ENCODE measurements around the gene ATP1A2. TPM values are rescaled to one million over a fixed set of nuclear protein-coding genes. Genes with fewer than 3 reads are reported as not detected.

Gene ATP1A2
- total and polyA plus RNA-seq, 2 donors = 13.2 to 41.5 TPM

DNA sequence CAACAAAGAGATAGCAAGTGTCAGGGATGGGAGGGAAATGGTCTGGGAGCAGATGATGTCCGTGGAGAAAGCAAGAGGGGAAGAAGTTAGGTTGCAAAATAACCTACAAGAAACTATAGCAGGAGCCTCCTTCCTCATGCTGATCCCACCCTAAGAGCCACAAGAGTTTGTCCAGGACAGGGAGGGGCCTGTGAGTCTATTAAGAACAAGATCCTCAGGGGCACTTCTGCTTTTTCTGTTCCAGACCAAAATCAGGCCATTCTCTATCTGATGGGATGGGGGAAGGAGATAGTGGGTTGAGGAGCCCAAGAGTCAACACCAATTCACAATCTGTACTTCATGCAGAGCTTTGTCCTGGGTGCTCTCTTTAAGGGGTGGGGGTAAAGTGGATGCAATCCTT lies 28.1 kb downstream of the ATP1A2 start:
- 17% methylated on average over 1 of the region's 1 CpG for WGBS
- Histone ChIP-seq H3K36me3 (ENCODE audit: insufficient read depth) (no peaks in the 10 kb centered on the region), H3K4me3 (ENCODE audit: low read depth, low read length) (no peak overlapping the region), H3K27ac (ENCODE audit: low read depth) (no peak overlapping the region), H3K4me1 (ENCODE audit: insufficient read depth) (no peaks in the 10 kb centered on the region)
- DNase-seq (ENCODE audit: extremely low spot score) = no peak

DNA sequence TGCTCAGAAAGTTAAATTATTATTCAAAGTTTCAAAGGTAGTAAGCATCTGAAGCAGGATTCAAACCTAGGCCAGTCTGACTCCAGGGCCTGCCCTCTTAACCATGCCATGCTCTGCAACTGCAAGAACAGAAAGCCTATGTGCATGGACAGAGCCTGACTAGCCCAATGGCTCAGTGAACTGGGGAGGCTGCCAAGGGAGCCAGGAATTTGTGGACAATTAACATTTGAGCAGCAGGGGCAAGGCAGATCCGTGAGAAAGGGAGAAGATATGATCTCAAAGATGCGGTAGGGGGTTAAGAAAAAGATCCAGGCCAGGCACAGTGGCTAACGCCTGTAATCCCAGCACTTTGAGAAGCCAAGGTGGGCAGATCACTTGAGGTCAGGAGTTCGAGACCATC lies 29.4 kb downstream of the ATP1A2 start:
- H3K27ac ChIP-seq (ENCODE audit: low read depth) = no peak overlapping the region
- DNase-seq (ENCODE audit: extremely low spot score) = no peak
- no peak overlapping the region for H3K4me3 ChIP-seq (ENCODE audit: low read depth, low read length)
- no peaks in the 10 kb centered on the region for H3K4me1 ChIP-seq (ENCODE audit: insufficient read depth)
- H3K36me3 ChIP-seq (ENCODE audit: insufficient read depth) = no peaks in the 10 kb centered on the region
- WGBS = 49% methylated on average over 4 of the region's 4 CpGs

DNA sequence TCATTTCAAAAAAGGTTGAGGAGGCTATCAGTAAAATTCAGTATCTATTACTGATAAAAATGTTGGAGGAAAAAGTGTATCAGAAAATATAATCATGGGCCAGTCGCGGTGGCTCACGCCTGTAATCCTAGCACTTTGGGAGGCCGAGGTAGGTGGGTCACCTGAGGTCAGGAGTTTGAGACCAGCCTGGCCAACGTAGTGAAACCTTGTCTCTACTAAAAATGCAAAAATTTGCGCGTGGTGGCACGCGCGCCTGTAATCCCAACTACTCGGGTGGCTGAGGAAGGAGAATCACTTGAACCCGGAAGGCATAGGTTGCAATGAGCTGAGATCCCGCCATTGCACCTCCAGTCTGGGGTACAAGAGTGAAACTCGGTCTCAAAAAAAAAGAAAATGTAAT lies 30.5 kb downstream of the ATP1A2 start:
- Histone ChIP-seq H3K36me3 (ENCODE audit: insufficient read depth) (no peaks in the 10 kb centered on the region), H3K27ac (ENCODE audit: low read depth) (no peak overlapping the region), H3K4me1 (ENCODE audit: insufficient read depth) (no peaks in the 10 kb centered on the region), H3K4me3 (ENCODE audit: low read depth, low read length) (no peak overlapping the region)
- no peak for DNase-seq (ENCODE audit: extremely low spot score)
- WGBS = 91% methylated on average over 14 of the region's 14 CpGs

DNA sequence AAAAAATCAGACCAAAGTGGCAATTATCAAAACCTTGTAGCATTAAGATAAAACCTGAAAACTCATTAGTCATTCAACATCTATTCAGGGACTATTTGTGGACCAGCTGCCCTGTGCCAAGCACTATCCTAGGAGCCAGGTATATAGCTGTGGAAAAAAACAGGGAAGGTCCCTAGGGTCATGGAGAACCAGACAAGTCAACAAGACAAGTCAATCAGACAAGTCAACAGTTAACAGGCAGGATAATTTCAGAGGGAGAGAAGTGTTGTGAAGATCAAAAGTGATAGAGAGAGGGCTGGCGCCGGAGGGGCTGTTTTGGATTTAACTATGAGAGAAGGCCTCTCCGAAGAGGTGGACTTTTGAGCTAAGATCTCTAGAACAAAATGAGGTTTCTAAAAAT lies 32.6 kb downstream of the ATP1A2 start:
- Histone ChIP-seq H3K27ac (ENCODE audit: low read depth) (no peak overlapping the region), H3K4me3 (ENCODE audit: low read depth, low read length) (no peak overlapping the region), H3K36me3 (ENCODE audit: insufficient read depth) (no peaks in the 10 kb centered on the region), H3K4me1 (ENCODE audit: insufficient read depth) (no peaks in the 10 kb centered on the region)
- no peak for DNase-seq (ENCODE audit: extremely low spot score)
- 69% methylated on average over 3 of the region's 3 CpGs for WGBS

DNA sequence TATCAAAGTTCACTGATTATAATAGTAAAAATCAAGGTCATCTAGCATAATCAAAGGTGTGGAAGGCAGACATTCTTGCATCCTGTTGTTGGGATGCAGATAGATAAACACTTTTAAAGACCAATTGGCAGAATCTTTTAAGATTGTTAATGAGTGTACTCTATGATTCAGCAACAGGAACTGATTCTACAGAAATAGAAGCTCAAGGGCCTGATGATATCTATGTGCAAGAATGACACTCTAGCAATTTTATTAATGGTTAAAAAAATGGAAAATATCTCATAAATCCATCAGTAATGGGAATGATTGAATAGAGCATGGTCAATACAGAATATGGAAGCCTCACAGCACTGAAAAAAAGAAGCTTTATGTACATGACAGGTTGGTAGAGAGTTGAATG lies 33.7 kb downstream of the ATP1A2 start:
- H3K27ac ChIP-seq (ENCODE audit: low read depth) = no peak overlapping the region

DNA sequence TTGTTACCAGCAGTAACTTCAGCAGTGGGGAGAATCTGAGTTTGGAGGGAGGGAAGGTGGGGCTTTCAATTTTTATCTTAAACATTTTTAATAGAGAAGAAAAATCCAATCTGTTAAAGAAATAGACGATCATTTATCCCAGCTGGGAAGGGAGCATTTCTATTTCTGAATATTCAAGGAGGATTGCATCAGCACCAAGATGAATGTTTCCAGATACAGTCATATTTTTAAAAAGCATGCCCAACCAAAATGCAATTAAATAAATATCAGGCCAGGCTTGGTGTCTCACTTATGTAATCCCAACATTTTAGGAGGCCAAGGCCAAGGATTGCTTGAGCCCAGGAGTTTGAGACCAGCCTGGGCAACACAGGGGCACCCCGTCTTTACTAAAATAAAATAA lies 34.2 kb downstream of the ATP1A2 start:
- H3K27ac ChIP-seq (ENCODE audit: low read depth) = no peak overlapping the region
- H3K4me1 ChIP-seq (ENCODE audit: insufficient read depth) = no peaks in the 10 kb centered on the region
- no peaks in the 10 kb centered on the region for H3K36me3 ChIP-seq (ENCODE audit: insufficient read depth)
- H3K4me3 ChIP-seq (ENCODE audit: low read depth, low read length) = no peak overlapping the region
- 65% methylated on average over 2 of the region's 2 CpGs for WGBS
- no peak for DNase-seq (ENCODE audit: extremely low spot score)

More for the DNA sequence above, 33.7 kb downstream of the ATP1A2 start:
- H3K4me3 ChIP-seq (ENCODE audit: low read depth, low read length) = no peak overlapping the region
- DNase-seq (ENCODE audit: extremely low spot score) = no peak
- H3K36me3 ChIP-seq (ENCODE audit: insufficient read depth) = no peaks in the 10 kb centered on the region
- no peaks in the 10 kb centered on the region for H3K4me1 ChIP-seq (ENCODE audit: insufficient read depth)

DNA sequence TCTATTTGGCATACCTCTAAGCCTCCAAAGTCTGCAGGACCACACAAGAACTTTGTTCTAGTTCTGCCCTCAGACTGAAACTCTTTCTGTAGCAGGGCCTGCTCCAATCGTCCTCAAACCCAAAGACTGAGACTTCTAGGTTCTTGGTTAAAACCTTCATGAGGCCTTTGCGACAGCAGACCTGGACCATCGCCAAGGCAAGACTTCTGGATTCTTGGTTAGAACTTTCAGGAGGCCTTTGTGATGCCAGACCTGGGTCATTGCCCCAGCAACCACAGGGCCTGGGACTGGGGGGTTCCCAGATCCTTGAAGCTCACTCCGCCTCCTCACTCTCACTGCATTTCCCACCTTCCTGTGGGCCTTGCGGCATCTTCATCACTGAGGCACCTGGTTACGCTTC lies 35.7 kb downstream of the ATP1A2 start, which contains the start of gene ATP1A4:
Gene ATP1A4, plus strand, starts transcription at position 301 of the 400 bp plus-strand sequence. CDS start 438 bp downstream, outside the sequence.
- Histone ChIP-seq H3K4me1 (ENCODE audit: insufficient read depth) (no peaks in the 10 kb centered on the region), H3K36me3 (ENCODE audit: insufficient read depth) (no peaks in the 10 kb centered on the region), H3K27ac (ENCODE audit: low read depth) (no peak within 1 kb of the TSS), H3K4me3 (ENCODE audit: low read depth, low read length) (no peak within 1 kb of the TSS)
- WGBS = 86% methylated on average over 6 of the region's 6 CpGs
- no peak for DNase-seq (ENCODE audit: extremely low spot score)

DNA sequence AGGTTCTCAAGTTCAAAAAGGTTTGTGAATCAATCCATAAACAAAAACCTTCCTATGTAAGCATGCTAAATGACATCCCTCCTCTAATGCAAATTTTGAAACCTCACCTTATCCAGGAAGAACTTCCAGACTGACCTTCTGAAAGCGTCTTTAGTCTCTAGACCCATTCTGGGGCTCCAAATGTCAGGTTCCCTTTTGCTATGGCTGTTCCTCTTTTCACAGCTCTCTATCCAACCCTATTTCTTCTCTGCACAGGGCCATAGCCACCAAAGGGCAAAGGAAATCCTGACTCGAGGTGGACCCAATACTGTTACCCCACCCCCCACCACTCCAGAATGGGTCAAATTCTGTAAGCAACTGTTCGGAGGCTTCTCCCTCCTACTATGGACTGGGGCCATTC lies 39.2 kb downstream of the ATP1A2 start:
- no peak for DNase-seq (ENCODE audit: extremely low spot score)
- Histone ChIP-seq H3K36me3 (ENCODE audit: insufficient read depth) (no peaks in the 10 kb centered on the region), H3K4me1 (ENCODE audit: insufficient read depth) (no peaks in the 10 kb centered on the region), H3K4me3 (ENCODE audit: low read depth, low read length) (no peak overlapping the region), H3K27ac (ENCODE audit: low read depth) (no peak overlapping the region)
- WGBS = 81% methylated on average over 3 of the region's 3 CpGs

DNA sequence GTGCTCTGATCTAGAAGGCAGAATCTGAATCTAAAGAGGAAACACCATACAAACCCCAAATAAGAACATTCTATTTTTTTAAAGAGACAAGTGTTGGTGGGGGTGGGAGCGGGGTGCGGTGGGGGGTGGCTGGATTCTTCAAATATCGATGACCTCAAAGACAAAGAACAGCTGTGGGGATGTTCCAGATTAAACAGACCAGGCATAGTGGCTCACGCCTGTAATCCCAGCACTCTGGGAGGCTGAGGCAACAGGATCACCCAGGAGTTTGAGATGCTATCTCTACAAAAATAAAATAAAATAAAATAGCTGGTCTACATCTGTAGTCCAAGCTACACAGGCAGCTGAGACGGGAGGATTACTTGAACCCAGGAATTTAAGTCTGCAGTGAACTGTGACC lies 40.8 kb downstream of the ATP1A2 start:
- DNase-seq (ENCODE audit: extremely low spot score) = no peak
- 64% methylated on average over 5 of the region's 5 CpGs for WGBS
- no peaks in the 10 kb centered on the region for H3K36me3 ChIP-seq (ENCODE audit: insufficient read depth)
- H3K4me1 ChIP-seq (ENCODE audit: insufficient read depth) = no peaks in the 10 kb centered on the region
- no peak overlapping the region for H3K27ac ChIP-seq (ENCODE audit: low read depth)
- H3K4me3 ChIP-seq (ENCODE audit: low read depth, low read length) = no peak overlapping the region

DNA sequence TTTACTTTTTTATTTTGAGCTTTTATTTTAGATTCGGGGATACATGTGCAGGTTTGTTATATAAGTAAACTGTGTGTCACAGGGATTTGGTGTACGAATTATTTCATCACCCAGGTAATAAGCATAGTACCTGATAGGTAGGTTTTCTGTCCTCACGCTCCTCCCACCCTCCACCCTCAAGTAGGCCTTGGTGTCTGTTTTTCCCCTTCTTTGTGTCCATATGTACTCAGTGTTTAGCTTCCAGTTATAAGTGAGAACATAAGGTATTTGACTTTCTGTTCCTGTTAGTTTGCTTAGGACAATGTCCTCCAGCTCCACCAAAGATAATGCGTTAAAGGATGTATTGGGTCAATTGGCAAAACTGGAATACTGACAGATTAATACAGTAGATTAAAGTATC lies 41.6 kb downstream of the ATP1A2 start:
- Histone ChIP-seq H3K36me3 (ENCODE audit: insufficient read depth) (no peaks in the 10 kb centered on the region), H3K4me1 (ENCODE audit: insufficient read depth) (no peaks in the 10 kb centered on the region), H3K4me3 (ENCODE audit: low read depth, low read length) (no peak overlapping the region), H3K27ac (ENCODE audit: low read depth) (no peak overlapping the region)
- 93% methylated on average over 4 of the region's 4 CpGs for WGBS
- no peak for DNase-seq (ENCODE audit: extremely low spot score)

DNA sequence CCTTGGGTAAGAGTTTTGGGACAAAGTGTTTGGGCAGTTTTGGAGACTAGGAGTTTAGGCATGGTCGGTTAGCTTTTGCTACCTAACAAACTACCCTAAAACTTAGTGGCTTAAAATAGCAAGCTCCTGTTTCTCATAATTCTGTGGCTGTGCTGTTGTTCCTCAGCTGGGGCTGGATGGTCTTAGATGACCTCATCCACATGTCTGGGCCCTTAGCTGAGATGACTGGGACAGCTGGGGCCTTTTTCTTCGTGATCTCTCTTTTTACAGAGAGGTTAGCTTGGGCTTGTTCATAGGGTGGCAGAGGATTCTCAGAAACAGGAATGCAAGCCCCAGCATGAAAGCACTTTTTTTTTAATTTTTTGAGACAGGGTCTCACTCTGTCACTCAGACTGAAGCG lies 42.5 kb downstream of the ATP1A2 start:
- H3K4me1 ChIP-seq (ENCODE audit: insufficient read depth) = no peaks in the 10 kb centered on the region
- no peak overlapping the region for H3K4me3 ChIP-seq (ENCODE audit: low read depth, low read length)
- DNase-seq (ENCODE audit: extremely low spot score) = no peak
- WGBS = 84% methylated on average over 3 of the region's 3 CpGs
- H3K36me3 ChIP-seq (ENCODE audit: insufficient read depth) = no peaks in the 10 kb centered on the region
- H3K27ac ChIP-seq (ENCODE audit: low read depth) = no peak overlapping the region

DNA sequence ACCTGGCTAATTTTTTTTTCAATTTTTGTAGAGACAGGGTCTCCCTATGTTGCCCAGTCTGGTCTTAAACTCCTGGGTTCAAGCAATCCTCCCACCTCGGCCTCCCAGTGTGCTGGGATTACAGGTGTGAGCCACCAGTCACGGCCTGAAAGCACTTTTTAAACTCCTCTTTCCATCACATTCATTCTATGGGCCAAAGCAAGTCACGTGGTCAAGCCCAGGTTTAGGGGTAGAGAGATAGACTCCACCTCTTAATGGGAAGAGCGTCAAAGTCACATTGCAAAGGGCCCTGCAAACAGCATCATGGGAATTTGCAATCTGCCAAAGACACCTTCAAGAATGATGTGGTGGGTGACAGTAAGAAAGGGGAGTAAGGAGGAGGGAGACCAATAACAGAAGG lies 43.0 kb downstream of the ATP1A2 start:
- WGBS = 88% methylated on average over 4 of the region's 4 CpGs
- no peaks in the 10 kb centered on the region for H3K4me1 ChIP-seq (ENCODE audit: insufficient read depth)
- no peaks in the 10 kb centered on the region for H3K36me3 ChIP-seq (ENCODE audit: insufficient read depth)
- DNase-seq (ENCODE audit: extremely low spot score) = no peak
- no peak overlapping the region for H3K27ac ChIP-seq (ENCODE audit: low read depth)
- H3K4me3 ChIP-seq (ENCODE audit: low read depth, low read length) = no peak overlapping the region

DNA sequence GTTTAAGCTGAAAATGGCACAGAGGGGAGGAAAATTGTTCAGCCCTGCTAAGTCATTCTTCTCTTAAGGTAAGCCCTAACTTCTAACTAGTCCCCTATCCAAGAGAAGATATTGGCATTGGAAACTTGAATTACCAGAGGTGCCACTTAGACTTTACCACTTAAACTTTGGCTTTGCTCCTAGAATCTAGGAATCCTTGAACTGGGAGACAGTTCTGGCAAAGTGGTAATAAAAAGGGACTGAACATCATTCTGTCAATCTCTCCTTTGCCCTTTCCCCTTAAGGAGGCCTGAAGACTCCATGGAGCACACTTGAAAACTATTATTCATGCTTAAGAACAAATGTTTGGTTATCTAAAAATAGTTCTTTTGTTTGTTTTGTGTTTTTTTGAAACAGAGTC lies 44.3 kb downstream of the ATP1A2 start:
- no peak overlapping the region for H3K27ac ChIP-seq (ENCODE audit: low read depth)
- no peak for DNase-seq (ENCODE audit: extremely low spot score)
- H3K36me3 ChIP-seq (ENCODE audit: insufficient read depth) = no peaks in the 10 kb centered on the region
- H3K4me1 ChIP-seq (ENCODE audit: insufficient read depth) = no peaks in the 10 kb centered on the region
- H3K4me3 ChIP-seq (ENCODE audit: low read depth, low read length) = no peak overlapping the region

DNA sequence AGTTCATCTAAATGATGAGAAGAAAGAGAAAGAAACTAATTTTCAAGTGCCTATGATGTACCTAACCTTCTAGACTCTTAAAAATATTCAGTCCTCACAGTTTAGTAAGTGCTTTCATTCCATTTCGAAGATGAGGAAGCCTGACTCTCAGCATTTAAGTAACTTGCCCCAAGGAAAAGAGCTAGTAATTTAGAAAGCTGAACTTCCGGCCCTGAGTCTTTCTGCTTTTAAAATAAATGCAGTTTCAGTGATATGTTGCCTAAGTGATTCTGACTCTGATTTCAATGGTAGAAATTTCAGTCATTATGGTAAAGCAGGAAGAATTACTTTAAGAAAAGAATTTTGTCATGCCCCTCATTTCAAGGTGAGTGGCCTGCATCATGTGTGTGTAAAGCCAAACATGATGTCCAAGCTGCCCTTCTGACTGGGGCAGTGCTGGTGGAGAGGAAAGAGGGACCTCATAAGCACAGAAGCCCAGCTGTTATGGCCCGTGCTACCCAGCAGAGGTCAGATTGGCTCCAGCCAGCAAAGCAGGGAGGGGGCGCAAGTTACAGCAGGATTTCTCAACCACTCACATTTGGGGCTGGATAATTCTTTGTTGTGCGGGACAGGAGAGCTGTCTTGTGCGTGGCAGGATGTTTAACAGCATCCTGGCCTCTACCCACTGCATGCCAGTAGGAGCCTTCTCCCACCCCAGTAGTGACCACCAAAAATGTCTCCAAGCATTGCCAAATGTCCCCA lies 46.6 kb downstream of the ATP1A2 start:
- Histone ChIP-seq H3K27ac (ENCODE audit: low read depth) (no peak overlapping the region), H3K4me3 (ENCODE audit: low read depth, low read length) (no peak overlapping the region), H3K36me3 (ENCODE audit: insufficient read depth) (no peaks in the 10 kb centered on the region), H3K4me1 (ENCODE audit: insufficient read depth) (no peaks in the 10 kb centered on the region)
- no peak for DNase-seq (ENCODE audit: extremely low spot score)
- WGBS = 54% methylated on average over 6 of the region's 6 CpGs

DNA sequence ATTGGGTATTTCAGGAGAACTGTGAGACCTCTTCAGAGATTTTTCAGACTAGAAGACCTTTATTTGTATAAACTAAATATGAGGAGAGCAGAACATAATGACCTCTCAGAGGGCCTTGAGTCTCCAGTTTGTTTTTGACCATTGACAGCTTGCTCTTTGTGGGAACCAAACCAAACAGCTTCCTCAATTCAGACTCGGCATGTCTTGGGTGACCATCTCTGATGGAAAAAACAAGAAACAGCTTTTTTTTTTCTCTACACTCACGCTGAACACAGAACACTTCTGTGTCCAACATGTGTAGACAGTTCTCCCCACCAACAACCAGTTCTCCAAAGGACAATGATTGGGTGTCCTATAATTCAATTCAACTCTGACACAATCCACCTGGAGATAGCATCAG lies 47.4 kb downstream of the ATP1A2 start:
- Histone ChIP-seq H3K4me1 (ENCODE audit: insufficient read depth) (no peaks in the 10 kb centered on the region), H3K4me3 (ENCODE audit: low read depth, low read length) (no peak overlapping the region), H3K27ac (ENCODE audit: low read depth) (no peak overlapping the region), H3K36me3 (ENCODE audit: insufficient read depth) (no peaks in the 10 kb centered on the region)
- no peak for DNase-seq (ENCODE audit: extremely low spot score)
- 77% methylated on average over 2 of the region's 2 CpGs for WGBS
